Retina (tissue), 1 donor: ENCODE measurements around the gene GMDS.

Experiments
- DNase-seq: peaks from one replicate; pipeline ENCODE4 v3.0.0-alpha.2; 2016

The GMDS gene

DNA sequence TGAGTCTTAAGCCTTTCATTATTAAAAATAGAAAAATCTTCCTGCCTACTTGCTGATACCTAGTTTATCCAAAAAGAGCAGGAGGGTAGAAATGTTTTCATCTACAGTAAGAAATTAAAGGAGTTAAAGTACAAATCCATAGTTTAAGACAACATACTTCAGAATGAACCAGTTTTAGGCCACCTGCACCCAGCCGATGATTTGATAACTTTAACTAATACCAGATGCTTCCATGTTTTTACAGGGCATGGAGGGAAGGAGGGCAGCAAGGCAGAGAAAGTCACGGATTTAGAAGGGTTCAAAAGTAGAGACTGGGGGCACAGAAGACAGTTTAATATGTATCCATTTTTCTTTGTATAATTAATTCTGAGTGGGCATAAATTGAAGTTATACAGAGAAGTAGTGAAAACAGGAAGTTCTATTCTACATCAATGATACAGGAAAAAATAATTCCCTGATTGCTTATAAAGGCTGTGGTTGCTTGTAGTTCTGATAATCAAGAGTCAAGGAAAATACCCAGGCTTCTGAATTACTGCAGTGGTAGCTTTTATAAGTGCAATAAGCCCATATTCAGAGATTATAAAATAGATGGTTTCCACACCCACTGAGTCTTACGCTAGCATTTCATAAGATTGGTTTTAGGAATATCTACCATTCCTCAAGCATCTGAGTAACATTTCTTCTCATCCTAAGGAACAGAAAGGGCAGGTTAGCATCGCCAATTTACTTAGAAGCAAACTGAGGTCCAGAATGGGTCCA lies 72.0 kb downstream of the GMDS start:
- DNase-seq: no peak

DNA sequence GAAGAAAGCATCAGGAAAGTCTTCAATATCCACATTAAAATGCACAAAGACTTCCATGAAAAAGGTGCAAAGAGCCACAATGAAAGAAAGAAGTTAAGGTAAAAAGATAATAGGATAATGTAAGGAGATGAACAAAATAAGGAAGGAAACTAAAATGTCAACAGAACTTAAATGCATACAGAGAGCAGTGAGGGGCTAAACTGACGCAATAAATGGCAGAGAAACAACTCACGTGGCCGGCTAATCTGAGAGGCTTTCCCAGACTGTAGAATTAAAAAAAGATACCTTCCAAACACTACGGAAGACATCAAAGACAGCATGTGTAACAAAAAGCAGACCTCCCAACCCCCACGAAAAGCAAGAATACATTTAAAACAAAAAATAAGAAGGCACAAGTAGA lies 73.7 kb downstream of the GMDS start:
- no peak for DNase-seq

DNA sequence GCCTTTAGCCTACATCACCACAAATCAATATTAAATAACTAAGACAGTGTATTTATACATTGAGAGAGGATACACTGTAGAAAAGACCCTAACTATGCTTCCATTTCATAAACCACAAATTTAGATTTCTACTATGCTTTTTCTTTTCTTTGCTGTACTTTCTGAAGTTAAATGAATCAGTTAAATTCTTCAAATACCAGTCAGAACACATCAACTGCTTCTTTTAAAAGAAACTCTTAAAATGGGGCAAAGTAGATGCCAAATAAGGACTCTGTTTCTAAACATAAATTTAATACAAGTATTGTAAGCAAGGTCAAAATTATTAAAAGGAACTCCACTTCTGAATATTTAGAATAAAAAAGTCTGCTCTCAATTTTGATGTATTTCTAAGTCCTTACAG lies 76.9 kb downstream of the GMDS start:
- DNase-seq: no peak

DNA sequence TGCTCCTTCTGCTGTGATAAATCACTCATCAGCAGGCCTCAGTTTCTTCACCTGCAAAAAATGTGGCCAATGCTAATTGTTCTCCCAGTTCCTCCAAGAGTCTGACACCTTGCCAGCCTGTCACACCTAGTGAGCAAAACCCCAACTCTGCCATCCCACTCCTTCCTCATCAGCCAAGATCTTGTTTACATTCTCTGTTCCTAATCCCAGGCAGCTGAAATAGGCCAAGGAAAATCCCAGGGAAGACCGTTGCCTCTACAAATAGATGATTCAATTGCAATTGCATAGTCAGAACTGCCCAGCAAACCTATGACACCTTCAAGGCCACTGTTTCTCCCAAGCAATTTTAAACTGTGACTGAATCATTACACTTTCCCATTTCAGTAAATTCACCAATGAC lies 78.7 kb downstream of the GMDS start:
- DNase-seq: no peak

DNA sequence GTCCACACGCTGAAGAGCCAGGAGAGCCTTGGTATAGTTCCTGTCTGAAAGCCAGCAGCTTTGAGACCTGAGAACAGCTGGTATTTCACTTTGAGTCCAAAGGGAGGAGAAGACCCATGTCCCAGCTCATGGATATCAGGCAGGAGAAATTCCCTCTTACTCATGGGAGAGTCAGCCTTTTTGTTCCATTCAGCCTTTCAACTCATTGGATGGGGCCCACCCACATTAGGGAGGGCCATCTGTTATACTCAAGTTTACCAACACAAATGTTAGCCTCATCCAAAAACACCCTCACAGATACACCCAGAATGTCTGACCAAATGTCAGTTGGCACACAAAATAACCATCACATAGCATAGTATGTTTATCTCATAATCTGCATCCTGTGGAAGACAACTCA lies 80.1 kb downstream of the GMDS start:
- DNase-seq: no peak

DNA sequence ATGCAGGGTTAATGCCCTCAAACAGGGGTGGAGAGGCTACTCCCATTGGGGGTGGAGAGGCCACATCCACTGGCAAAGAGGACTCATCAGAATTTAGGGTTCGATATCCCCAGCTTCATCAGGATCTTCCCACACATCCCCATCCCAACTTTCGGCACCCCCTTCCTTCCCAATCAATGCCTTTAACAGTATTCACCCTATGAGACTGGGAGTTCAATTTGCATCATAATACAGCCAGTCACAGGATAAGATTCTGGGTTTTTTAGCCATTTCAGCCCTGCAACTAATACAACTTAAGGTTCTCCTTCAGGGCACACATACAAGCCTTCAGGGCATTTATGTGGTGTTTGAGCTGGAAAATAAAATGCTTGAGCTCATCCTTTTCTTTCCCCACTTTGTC lies 80.9 kb downstream of the GMDS start:
- DNase-seq: no peak

DNA sequence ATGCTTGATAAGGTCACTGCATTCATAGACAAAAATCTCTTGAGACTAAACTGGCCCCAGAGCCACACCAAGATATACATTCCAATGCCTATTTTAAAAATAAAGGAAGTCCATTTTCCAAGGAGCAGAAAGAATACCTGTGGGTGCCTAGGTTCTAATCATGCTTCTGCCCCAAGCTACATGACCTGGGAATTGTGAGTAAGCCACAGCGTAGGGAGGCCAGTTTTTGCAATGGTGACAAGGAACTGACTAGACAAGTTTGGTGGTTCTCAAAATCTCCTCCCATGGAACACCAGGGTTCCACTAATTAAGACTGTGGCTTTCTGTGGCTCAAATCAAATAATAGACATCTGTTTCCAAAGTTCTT lies 83.3 kb downstream of the GMDS start:
- DNase-seq: no peak

DNA sequence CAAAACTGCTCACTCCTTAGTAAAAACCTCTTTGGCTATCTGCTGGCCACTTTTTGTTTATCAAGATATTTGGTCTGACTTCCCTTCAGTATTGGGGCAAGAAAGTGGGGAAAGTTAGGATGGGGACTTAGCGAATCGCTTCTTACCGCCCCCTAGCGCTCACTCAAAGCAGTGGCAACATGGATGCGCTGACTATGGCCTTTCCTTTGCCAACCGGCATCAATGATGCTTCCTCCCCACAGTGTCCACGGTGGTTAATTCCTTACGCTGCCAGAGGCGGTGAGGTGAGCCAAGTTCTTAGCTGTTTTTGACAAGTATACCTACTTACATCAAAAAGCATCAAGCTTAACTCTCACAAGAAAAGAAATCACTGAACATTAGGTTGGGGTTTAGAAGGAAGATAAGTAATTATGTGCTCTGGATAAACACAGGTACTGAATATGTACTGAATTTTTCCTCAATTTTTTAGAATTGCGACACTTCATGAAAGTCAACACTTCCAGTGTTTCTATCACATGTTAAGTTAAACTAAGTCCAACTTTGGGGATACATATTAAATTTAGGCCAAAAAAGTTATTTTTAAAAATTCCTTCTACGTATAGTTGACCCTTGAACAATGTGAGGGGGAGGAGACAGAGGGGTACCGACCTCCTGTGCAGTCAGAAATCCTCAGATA lies 86.7 kb downstream of the GMDS start:
- no peak for DNase-seq

DNA sequence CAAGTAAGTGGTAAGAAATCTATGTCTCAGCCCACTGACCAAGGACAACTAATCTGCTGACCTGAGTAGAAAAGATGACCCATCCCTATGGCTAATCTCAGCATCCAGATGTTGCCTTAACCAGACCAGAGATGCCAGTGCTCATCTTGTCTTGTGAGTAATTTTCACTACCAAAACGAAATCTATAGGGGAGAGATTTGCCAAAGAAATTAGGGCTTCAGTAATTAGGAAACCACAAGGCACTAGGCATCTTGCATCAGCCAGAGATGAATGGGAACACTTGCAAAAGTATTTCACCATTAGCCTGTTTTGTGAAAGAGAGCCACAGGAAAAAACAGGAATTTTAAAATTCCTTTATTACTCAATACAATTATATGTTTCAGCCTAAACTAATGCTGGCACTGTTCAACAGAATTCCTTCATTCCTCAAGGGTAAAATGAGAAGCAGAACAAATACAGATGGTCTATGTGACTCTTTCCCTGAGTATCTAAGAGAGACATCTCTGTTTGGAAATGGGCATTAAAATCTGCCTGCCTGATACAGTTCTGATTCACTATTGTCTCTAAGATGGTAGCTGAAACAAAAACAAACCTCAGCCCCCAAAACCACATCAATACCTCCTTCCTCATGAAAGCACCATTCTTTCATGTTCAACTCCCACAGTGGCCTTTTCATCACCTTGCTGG lies 87.8 kb downstream of the GMDS start:
- no peak for DNase-seq

DNA sequence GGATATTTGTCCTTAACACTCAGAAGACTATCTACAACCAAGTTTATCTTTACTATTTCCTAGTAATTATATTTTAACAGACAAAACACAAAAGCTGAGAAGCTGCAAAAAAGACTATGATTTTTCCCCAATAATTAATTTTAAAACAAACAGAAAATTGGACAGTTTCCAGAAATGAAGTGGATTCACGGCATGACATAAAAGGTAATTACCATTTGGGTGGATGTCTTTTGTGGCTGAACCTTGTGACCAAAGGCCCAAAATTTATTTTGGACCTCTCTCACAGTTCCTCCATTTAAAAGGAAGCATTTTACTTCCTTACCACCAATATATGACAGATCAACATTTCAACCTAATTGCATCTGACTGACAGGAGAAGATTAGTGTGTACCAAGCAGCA lies 90.2 kb downstream of the GMDS start:
- no peak for DNase-seq

DNA sequence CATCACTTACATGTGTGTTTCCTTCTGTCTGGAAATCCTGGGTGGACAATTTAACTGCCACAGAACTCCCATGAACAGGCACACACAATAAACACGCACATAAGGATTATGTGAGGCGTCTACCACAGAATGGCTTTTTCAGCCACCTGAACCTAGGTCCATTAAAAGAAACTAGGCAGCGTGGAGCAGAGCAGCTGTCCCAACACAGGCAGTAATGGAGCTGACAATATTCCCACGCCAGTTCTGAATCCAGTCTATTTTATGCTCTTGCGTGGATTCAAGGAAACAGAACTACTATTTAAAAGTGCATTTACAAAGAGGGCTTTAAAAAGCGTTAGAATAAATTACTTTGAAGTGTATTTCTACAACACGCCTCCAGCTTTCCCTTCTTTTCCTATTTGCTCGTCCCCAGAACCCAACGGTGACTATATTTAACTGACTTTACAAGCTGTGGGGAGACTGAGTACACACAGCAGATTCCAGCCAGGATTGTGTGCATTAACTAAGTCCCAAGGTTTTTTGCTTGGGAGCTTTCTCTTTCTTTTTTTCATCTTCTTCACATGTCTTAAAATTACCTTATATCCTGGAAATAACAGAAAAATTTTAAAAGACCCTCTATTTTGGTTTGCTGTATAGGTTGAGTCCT lies 95.9 kb downstream of the GMDS start:
- no peak for DNase-seq

DNA sequence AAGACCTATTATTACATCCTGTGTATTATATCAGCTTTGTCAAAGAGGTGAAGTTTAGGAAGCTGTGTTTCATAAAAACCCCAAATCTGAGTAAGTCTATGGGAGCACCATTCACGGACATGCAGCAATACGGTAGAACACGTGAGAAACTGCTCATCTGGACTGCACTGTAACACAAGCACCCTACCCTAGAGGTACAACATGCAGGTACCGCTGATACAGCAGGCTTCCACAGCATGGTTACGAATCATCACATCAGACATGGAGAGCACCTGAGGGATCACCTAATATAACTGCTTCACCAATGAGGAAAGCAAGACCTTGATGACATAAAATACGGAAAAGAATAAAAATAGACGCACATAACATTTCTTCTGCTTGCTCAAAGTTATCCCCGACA lies 96.7 kb downstream of the GMDS start:
- no peak for DNase-seq

DNA sequence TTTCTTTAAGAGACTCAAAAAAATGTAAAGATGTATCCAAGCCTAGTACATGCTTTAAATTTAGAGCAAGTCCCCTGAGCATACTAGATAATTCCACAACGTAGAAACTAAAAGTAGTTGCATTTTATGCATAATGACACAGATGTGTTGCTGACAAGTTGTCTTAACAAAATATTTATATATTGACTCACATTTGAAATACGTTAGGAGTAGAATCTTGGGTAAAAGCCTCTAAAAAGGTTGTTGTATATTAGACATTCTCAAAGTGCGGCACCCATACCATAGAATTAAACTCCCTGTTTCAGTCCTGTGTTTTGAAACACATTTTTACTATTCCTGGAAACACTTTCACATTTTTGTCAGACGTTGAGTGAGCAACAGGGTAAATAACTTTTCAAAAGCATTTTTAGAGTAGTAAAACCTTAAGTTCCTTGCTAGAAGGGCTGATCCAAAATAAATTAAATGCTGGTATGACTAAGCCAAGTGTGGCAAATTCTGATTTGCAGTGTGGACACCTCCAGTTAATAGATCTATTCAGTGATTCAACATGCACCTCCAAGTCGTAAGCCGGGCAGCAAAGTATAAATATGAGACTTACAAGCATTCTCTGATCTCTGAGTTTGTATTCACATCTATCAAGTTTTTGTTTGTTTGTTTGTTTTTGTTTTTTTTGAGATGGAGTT lies 97.5 kb downstream of the GMDS start:
- no peak for DNase-seq

DNA sequence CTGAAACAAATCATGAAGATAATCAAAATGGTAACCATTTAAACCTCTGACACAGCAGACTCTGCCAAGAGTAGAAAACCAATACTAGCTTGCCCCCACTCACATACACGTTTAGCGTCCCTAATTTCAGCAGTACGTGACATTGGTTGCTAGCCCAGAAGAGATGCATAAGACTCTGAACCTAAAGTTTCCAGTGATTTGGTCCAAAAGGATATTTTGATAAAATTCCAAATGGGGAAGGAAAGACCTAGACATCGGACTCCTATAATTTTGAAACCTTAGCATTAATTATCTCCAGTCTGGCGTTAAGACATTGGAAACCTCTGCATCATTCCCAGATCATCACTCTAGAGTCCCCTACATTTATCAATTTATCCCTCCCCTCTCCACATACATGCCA lies 98.1 kb downstream of the GMDS start:
- no peak for DNase-seq

DNA sequence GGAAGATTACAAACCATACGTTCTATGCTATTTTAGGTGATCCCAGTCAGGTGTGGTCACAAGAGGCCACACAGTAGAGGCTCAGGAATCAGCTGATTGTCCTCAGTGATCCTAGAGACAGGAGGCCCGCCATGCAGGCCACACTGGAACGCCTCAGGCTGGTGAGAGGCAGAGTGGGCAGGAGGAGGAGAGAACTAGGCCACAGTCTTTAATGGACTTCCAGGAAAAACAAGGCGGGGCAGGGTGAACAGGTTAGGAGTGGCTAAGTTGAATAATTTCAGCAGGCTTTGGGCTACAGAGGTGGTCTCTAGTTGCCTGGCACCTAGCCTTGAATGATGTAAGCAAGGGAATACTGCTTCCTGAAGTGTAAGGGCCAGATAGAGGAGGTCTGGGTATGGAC lies 101.2 kb downstream of the GMDS start:
- DNase-seq: no peak

DNA sequence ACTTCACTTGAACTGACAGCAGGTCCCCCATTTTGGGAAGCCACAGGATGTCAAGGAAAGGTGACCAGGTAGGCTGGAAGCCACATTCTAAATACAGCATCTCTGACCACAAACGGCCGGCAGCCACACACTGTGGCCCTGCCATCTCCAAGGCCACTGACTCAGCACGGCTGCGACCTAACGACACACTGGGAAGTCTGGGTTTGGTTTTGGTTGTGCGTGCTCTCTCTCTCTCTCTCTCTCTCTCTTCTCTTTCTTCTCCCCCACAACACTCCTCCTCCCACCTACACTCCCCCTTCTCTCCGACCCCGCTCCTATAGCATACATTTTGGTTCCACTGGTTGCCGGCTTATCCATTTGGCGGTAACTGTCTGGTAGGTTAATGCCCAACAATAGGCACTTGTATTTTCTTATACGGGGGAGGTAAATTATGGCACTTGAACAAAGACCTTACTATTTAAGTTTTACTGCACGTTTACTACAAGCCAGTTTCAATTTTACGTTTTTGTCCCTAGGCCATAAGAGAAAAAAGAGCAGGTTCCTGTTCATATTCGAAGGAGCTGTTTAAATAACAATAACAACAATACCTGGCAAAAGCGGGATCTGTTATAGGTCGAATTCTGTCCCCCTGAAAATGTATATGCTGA lies 103.6 kb downstream of the GMDS start:
- DNase-seq: no peak

DNA sequence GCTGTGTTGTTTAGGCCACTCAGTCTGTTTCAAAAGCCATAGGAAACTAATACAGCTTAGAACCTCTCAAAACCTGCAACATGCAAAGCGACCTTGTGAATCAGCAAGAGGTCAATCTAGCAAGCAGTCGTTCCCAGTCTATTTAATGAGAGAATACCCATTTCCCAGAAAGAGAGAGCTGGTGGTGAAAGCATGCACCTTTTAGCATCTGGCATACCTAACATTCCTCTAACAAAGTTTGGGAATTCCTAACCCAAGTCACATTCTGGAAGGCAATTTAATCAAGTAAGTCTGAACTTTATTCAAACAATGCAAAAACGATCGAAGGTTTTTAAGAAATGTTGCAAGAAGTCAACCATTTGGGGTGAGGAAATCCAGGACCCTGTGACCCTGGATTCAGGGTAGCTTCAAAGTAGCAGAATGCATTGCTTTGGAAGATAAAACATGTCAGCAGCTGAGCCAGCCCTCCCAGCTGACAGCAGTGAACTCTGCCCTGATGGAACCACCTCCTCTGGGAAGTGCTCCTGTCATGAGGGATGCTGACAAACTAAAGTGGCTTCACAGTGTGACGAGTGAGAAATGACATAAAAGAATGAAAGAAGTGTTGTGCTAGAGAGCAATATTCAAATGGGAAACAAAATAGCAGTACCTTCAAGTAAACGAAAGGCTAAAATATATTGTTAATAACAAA lies 104.8 kb downstream of the GMDS start:
- no peak for DNase-seq

DNA sequence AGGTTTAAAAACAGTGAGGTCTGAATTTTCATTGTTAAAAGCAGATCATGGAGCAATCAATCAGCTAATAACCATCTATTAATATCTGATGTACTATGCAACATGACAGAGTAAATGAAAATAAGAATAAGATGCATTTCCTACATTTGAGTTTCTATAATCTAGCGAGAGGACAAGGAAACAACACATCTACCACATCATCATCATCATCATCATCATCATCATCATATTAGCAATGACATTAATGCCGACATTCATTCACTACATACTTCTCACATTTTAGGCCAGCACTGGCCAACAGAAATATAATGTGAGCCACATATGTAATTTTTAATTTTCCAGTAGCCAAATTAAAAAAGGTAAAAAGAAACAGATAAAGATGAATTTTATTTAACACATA lies 110.0 kb downstream of the GMDS start:
- DNase-seq: no peak

DNA sequence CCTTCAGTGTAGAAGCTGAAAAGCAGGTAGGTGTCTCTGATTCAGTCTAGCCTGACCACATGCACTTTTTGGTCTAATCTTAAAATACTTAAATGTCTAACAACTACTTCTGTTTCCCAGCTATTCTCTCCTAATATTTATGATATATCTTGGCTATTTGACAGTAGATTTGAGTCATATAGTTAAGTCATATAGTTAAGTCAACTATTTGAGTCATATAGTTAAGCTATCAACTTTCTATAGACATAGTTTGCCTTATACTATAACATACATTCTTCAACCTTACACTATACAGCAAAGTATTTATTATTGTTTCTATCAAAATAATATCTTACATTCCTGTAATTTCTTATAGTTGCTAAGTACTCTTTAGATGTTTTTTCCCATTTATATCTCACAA lies 110.9 kb downstream of the GMDS start:
- no peak for DNase-seq

DNA sequence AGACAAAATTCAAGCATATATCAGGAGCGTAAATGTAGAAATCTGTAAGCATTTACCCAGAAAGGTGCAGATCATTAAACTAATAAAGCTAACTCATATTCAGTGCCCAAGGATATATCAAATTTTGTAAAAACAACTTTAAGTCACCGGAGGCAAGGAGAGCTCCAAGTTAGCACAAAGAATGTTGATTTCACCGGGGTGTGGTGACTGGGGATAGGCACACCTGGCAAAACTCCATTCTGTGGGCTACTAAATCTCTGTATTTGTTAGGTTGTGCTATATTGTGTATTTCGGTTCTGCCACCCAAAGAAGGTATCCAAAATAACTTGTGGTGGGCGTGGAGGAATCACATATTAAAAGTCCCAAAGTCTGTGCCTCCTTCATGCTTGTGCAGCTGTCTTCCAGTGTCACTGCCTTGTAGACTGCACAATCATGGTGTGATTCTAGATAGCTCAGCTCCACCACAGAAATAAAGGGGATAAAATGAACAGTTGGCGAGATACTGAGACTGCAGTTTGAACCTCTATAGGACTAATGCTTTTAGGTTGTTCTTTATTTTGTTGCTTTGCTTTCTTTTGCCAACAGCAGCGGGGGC lies 111.6 kb downstream of the GMDS start:
- DNase-seq: no peak

DNA sequence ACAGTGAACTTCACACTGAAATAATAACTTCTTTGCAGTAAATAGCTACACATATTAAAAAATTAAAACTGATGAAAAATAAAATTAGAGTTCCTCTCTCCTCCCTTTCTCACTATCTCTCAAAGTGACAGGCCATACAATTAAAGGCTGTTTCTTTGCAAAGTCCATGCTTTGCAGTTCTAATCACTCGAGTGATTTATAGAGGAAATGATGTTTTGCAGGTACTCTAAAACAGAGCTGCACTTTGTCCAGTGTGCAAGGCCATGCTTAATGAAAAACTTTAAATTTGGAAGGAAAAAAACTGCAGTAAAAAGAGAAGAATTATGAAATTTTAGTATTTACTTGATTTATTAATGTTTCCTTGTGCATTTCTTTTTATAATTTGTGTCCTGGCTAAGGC lies 112.5 kb downstream of the GMDS start:
- DNase-seq: no peak

DNA sequence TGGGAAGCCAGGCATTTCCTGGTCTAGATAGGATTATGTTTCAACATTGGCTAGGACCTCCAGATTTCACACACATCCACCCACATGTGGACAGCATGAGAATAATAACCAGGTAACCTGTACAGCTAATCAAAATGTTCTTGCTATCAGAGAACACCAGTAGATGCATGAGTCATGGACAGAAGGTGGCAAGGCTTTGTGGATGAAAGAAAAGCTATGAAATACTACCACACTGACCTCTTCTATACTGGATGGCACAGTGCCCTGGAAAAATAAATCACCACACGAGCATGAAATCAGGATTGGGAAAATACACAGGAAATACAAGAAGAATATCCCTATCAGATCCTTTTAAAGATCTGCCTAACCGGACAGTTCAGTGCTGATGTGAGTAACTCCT lies 113.0 kb downstream of the GMDS start:
- DNase-seq: no peak
